GM12878 (cell line): Measurements from ENCODE around the gene NFIX. TPM values are rescaled to one million over a fixed set of nuclear protein-coding genes. Genes with fewer than 3 reads are reported as not detected.

Experiments used
- ATAC-seq: fragments of 200-7000 bp; cut with Tn5 transposase; 3 replicates; pipeline ENCODE4 v1.9.1; 2020; ENCODE audit warnings: mild to moderate bottlenecking, moderate library complexity
- BruUV-seq: library from RNA; stranded (reverse); fragments of 400-500 nt; replicated peaks from 2 replicates; lab custom pipeline; 2021; lab: Mats Ljungman, UMichigan
- CTCF ChIA-PET: fragments of 300-600 bp; sonication (Branson Sonifier 250); formaldehyde crosslinking; extraction: SDS; loops from one replicate; lab custom pipeline; 2021; ENCODE audit warnings: inconsistent platforms; lab: Yijun Ruan, JAX
- POLR2A ChIA-PET: fragments of 350-600 bp; formaldehyde crosslinking; extraction: SDS; loops from one replicate; lab custom pipeline; 2021; ENCODE audit warnings: inconsistent platforms; lab: Charles Lee
- RAD21 ChIA-PET: fragments of 300-600 bp; sonication (Branson Sonifier 250); formaldehyde crosslinking; loops from one replicate; lab custom pipeline; 2023; ENCODE audit warnings: antibody characterized with exemption; ENCODE audit not compliant: unreplicated experiment; lab: Charles Lee
- SMC1A ChIA-PET: fragments of 300-600 bp; sonication (Branson Sonifier 250); formaldehyde crosslinking; loops from one replicate; lab custom pipeline; 2023; ENCODE audit not compliant: unreplicated experiment, uncharacterized antibody; lab: Charles Lee
- DNase-seq: peaks from one replicate; pipeline ENCODE4 v3.0.0-alpha.2; 2011; ENCODE audit warnings: low read depth, low spot score
- FAIRE-seq: peaks from 3 replicates; lab custom pipeline; 2011; peaks lifted over from hg19 to GRCh38; lab: Jason Lieb, UNC
- H2AFZ ChIP-seq: 2 replicates; pipeline ENCODE4 v1.6.0; 2011; ENCODE audit warnings: low read depth, low read length, control low read depth; ENCODE audit not compliant: control insufficient read depth
- H3K27ac ChIP-seq: 2 replicates; pipeline ENCODE4 v1.5.1; 2011; ENCODE audit warnings: control low read depth; ENCODE audit not compliant: control insufficient read depth, insufficient read depth
- H3K27me3 ChIP-seq, 2 experiments: replicated peaks in 1 of 2; 2 replicates each; pipeline versions ENCODE4 v1.6.0 to v1.6.1; 2011; ENCODE audit warnings: low read length in 1 of 2; ENCODE audit not compliant: control insufficient read depth in 2 of 2, insufficient read depth in 2 of 2
- H3K36me3 ChIP-seq, 2 experiments: 2 replicates each; pipeline ENCODE4 v1.5.1; 2011; ENCODE audit warnings: low read length in 1 of 2; ENCODE audit not compliant: control insufficient read depth in 2 of 2, insufficient read depth in 2 of 2
- H3K4me1 ChIP-seq: 2 replicates; pipeline ENCODE4 v1.6.1; 2011; ENCODE audit warnings: mild to moderate bottlenecking, low read length, moderate library complexity, mixed read lengths; ENCODE audit not compliant: control insufficient read depth, insufficient read depth
- H3K4me2 ChIP-seq: 2 replicates; pipeline ENCODE4 v1.6.0; 2011; ENCODE audit warnings: control low read depth; ENCODE audit not compliant: control insufficient read depth, insufficient read depth
- H3K4me3 ChIP-seq: fragments of 200-600 bp; sonication (generic); 2 replicates; pipeline ENCODE4 v1.5.1; 2016
- H3K79me2 ChIP-seq: 2 replicates; pipeline ENCODE4 v1.6.0; 2011; ENCODE audit warnings: low read length; ENCODE audit not compliant: control insufficient read depth, insufficient read depth
- H3K9ac ChIP-seq: 2 replicates; pipeline ENCODE4 v1.8.0; 2011; ENCODE audit warnings: low read length, control low read depth, mixed read lengths; ENCODE audit not compliant: control insufficient read depth, insufficient read depth
- H3K9me3 ChIP-seq: replicated peaks from 3 replicates; pipeline ENCODE4 v1.5.1; 2011; ENCODE audit warnings: mild to moderate bottlenecking, low read length; ENCODE audit not compliant: control insufficient read depth, insufficient read depth
- H4K20me1 ChIP-seq: 2 replicates; pipeline ENCODE4 v1.6.0; 2011; ENCODE audit not compliant: control insufficient read depth, insufficient read depth
- CBX5 ChIP-seq: sonication (generic); IDR thresholded peaks from 2 replicates; pipeline ENCODE4 v1.6.1; 2016; ENCODE audit warnings: low read depth, moderate library complexity, mild to moderate bottlenecking, inconsistent platforms
- ETV6 ChIP-seq, 2 experiments: fragments of 450-650 bp in 1 of 2; IDR thresholded peaks in 1 of 2; conservative IDR thresholded peaks in 1 of 2; 2 replicates each; pipeline ENCODE4 v1.6.1; 2014; ENCODE audit warnings: antibody characterized with exemption in 1 of 2, borderline replicate concordance in 1 of 2, low read depth in 1 of 2, mild to moderate bottlenecking in 1 of 2, moderate library complexity in 1 of 2
- JUND ChIP-seq: IDR thresholded peaks from 2 replicates; pipeline ENCODE4 v1.6.1; 2012; ENCODE audit warnings: low read depth, mild to moderate bottlenecking, low read length, improper control_type of control experiment, moderate library complexity
- POLR2AphosphoS5 ChIP-seq: IDR thresholded peaks from 2 replicates; pipeline ENCODE4 v1.6.1; 2011; ENCODE audit warnings: mild to moderate bottlenecking, low read length, inconsistent platforms
- WGBS: methylation state at CpG from one replicate; pipeline ENCODE4 v1.1.6; 2016; ENCODE audit warnings: low lambda C conversion rate; ENCODE audit not compliant: insufficient replicate concordance, insufficient coverage; ENCODE audit errors: missing lambda C conversion rate; 5-methylcytosine and 5-hydroxymethylcytosine counted together
- in situ Hi-C: fragments of 300-500 bp; cut with MboI; formaldehyde crosslinking; loops from 9 replicates; pipeline ENCODE4 v1.14.3; 2018; ENCODE audit warnings: mixed read lengths
- intact Hi-C: fragments of 100-400 bp; cut with micrococcal nuclease; formaldehyde crosslinking; loops from one replicate; pipeline ENCODE4 v1.14.2; 2022; ENCODE audit not compliant: unreplicated experiment
- polyA plus RNA-seq, 11 experiments: library from polyadenylated mRNA; depleted of rRNA in 4 of 11; unstranded in 6 of 11; stranded (reverse) in 5 of 11; fragments of >200 nt; fragmentation: Nextera tagmentation in 4 of 11; fragmentation: Illumina TruSeq in 1 of 11; extraction: Ambion mirVana in 4 of 11; extraction: Trizol in 1 of 11; gene quantifications; 1 replicate in 1 of 11; 2 replicates in 10 of 11; pipeline versions ENCODE4 v1.2.1 to v1.2.3, GENCODE V29; 2011 to 2016; ENCODE audit warnings: inconsistent platforms in 2 of 11, missing spikeins in 2 of 11, low read depth in 1 of 11
- total RNA-seq, 4 experiments: library from RNA; depleted of rRNA in 3 of 4; stranded (reverse); fragments of >200 nt in 3 of 4; fragmentation: Illumina TruSeq in 1 of 4; extraction: Trizol in 1 of 4; gene quantifications; 2 replicates each; pipeline versions ENCODE4 v1.2.1 to v1.2.3, GENCODE V29; 2013 to 2021
- TF ChIP-seq, protein P1 (sequence below): fragments of 450-650 bp; IDR thresholded peaks from 2 replicates; pipeline ENCODE4 v1.6.1; 2017; ENCODE audit warnings: mild to moderate bottlenecking, moderate library complexity
- TF ChIP-seq, protein P2 (sequence below): IDR thresholded peaks from 2 replicates; pipeline ENCODE4 v1.6.1; 2012; ENCODE audit warnings: low read length, inconsistent platforms
- TF ChIP-seq, protein P3 (sequence below): fragments of 450-650 bp; IDR thresholded peaks from 2 replicates; pipeline ENCODE4 v1.6.1; 2017; ENCODE audit warnings: antibody characterized with exemption, mild to moderate bottlenecking, moderate library complexity
- TF ChIP-seq, protein P4 (sequence below): IDR thresholded peaks from 2 replicates; pipeline ENCODE4 v1.6.1; 2012; ENCODE audit warnings: low read depth, low read length, improper control_type of control experiment
- TF ChIP-seq, protein P5 (sequence below): fragments of 450-650 bp; IDR thresholded peaks from 2 replicates; pipeline ENCODE4 v1.6.1; 2014; ENCODE audit warnings: mild to moderate bottlenecking
- TF ChIP-seq, protein P6 (sequence below): fragments of 450-650 bp; IDR thresholded peaks from 2 replicates; pipeline ENCODE4 v1.6.1; 2017; ENCODE audit warnings: borderline replicate concordance

Gene NFIX
- total and polyA plus RNA-seq, 10 of the 15 experiments (the other 5 are each of a cell fraction or from before 2014, with no cell fraction given), result 0.02 to 2.2 (median 0.28) TPM

DNA sequence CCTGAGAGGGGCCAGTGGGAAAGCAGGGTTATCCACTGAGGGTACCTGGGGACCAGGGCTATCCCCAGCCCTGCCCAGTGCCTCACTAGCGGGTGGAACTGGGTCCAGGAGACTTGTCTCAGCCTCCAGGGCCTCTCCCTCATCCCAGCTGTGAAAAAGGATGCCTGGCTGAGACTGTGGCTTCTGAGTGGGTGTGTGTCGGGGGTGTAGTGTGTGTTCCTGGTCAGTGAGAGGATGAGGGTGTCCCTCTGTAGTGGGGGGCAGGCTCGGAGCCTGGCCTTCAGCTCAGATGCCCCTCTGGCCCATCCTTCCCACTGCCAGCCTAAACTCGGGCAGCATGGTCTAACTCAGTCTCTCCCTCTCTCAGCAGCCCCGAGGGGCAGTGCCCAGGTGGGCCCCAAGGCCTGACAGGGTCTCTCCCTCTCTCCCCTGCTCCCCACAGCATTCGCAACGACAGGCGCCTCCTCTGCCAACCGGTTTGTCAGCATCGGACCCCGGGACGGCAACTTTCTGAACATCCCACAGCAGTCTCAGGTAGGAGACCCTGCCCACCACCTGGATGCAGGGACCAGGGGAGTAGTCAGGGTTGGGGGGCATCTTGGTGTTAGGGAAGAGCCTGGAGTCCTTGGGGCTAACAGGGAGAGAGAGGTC, 94.7 kb downstream of the NFIX start:
- H3K4me3 ChIP-seq, result no peak overlapping the region
- 45% methylated on average over 12 of the region's 12 CpGs for WGBS
- FAIRE-seq, result no peak
- H3K4me1 ChIP-seq, result peaks cover 10% of the 10 kb centered on the region
- in situ Hi-C loops, result loop anchor here (5.0 to 10.0 kb wide), 2 partner anchors 113 to 205 kb away; partner anchors contain the start of genes DNASE2 and KLF1
- no peak for ATAC-seq
- H3K9ac ChIP-seq, result no peak overlapping the region
- no peaks in the 10 kb centered on the region; a peak in 1 of 4 replicates for H3K27me3 ChIP-seq
- H3K79me2 ChIP-seq, result no peaks in the 10 kb centered on the region
- H3K27ac ChIP-seq, result no peak overlapping the region
- H3K4me2 ChIP-seq, result no peak overlapping the region
- POLR2A ChIA-PET, result interaction anchor here (0.5 kb wide), 1 partner anchor 113 kb away, joined by 3 read pairs; no protein-coding TSS in a partner anchor
- CTCF ChIA-PET, result interaction anchor here (0.6 to 8.0 kb wide), 2 partner anchors 105 to 113 kb away, joined by 4 to 145 read pairs; no protein-coding TSS in a partner anchor
- H3K9me3 ChIP-seq, result no peaks in the 10 kb centered on the region
- intact Hi-C loops, result loop anchor here (10.0 kb wide), 1 partner anchor 55 kb away; no protein-coding TSS in a partner anchor
- no peaks in the 10 kb centered on the region for H4K20me1 ChIP-seq
- no TSS peak for BruUV-seq
- no peaks in the 10 kb centered on the region for H3K36me3 ChIP-seq
- DNase-seq, result no peak
- RAD21 ChIA-PET, result interaction anchor here (1.5 kb wide), 1 partner anchor 113 kb away, joined by 9 read pairs; no protein-coding TSS in a partner anchor
- SMC1A ChIA-PET, result no interaction called here
- H2AFZ ChIP-seq, result no peak overlapping the region
- TF ChIP-seq, protein P1, sequence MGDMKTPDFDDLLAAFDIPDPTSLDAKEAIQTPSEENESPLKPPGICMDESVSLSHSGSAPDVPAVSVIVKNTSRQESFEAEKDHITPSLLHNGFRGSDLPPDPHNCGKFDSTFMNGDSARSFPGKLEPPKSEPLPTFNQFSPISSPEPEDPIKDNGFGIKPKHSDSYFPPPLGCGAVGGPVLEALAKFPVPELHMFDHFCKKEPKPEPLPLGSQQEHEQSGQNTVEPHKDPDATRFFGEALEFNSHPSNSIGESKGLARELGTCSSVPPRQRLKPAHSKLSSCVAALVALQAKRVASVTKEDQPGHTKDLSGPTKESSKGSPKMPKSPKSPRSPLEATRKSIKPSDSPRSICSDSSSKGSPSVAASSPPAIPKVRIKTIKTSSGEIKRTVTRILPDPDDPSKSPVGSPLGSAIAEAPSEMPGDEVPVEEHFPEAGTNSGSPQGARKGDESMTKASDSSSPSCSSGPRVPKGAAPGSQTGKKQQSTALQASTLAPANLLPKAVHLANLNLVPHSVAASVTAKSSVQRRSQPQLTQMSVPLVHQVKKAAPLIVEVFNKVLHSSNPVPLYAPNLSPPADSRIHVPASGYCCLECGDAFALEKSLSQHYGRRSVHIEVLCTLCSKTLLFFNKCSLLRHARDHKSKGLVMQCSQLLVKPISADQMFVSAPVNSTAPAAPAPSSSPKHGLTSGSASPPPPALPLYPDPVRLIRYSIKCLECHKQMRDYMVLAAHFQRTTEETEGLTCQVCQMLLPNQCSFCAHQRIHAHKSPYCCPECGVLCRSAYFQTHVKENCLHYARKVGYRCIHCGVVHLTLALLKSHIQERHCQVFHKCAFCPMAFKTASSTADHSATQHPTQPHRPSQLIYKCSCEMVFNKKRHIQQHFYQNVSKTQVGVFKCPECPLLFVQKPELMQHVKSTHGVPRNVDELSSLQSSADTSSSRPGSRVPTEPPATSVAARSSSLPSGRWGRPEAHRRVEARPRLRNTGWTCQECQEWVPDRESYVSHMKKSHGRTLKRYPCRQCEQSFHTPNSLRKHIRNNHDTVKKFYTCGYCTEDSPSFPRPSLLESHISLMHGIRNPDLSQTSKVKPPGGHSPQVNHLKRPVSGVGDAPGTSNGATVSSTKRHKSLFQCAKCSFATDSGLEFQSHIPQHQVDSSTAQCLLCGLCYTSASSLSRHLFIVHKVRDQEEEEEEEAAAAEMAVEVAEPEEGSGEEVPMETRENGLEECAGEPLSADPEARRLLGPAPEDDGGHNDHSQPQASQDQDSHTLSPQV, result no peak
- TF ChIP-seq, protein P2, sequence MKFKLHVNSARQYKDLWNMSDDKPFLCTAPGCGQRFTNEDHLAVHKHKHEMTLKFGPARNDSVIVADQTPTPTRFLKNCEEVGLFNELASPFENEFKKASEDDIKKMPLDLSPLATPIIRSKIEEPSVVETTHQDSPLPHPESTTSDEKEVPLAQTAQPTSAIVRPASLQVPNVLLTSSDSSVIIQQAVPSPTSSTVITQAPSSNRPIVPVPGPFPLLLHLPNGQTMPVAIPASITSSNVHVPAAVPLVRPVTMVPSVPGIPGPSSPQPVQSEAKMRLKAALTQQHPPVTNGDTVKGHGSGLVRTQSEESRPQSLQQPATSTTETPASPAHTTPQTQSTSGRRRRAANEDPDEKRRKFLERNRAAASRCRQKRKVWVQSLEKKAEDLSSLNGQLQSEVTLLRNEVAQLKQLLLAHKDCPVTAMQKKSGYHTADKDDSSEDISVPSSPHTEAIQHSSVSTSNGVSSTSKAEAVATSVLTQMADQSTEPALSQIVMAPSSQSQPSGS, result no peak
- TF ChIP-seq, protein P3, sequence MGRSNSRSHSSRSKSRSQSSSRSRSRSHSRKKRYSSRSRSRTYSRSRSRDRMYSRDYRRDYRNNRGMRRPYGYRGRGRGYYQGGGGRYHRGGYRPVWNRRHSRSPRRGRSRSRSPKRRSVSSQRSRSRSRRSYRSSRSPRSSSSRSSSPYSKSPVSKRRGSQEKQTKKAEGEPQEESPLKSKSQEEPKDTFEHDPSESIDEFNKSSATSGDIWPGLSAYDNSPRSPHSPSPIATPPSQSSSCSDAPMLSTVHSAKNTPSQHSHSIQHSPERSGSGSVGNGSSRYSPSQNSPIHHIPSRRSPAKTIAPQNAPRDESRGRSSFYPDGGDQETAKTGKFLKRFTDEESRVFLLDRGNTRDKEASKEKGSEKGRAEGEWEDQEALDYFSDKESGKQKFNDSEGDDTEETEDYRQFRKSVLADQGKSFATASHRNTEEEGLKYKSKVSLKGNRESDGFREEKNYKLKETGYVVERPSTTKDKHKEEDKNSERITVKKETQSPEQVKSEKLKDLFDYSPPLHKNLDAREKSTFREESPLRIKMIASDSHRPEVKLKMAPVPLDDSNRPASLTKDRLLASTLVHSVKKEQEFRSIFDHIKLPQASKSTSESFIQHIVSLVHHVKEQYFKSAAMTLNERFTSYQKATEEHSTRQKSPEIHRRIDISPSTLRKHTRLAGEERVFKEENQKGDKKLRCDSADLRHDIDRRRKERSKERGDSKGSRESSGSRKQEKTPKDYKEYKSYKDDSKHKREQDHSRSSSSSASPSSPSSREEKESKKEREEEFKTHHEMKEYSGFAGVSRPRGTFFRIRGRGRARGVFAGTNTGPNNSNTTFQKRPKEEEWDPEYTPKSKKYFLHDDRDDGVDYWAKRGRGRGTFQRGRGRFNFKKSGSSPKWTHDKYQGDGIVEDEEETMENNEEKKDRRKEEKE, result no peak
- TF ChIP-seq CBX5, result no peak
- TF ChIP-seq, protein P4, sequence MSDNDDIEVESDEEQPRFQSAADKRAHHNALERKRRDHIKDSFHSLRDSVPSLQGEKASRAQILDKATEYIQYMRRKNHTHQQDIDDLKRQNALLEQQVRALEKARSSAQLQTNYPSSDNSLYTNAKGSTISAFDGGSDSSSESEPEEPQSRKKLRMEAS, result no peak
- no peak for TF ChIP-seq POLR2AphosphoS5
- no peak for TF ChIP-seq ETV6 (conservative IDR thresholded peaks at IDR 0.05 in 1 of 2, IDR thresholded peaks at IDR 0.05 in 1 of 2; ENCODE audit: borderline replicate concordance in 1 of 2, low read depth in 1 of 2)
- TF ChIP-seq JUND, result no peak
- TF ChIP-seq, protein P5, sequence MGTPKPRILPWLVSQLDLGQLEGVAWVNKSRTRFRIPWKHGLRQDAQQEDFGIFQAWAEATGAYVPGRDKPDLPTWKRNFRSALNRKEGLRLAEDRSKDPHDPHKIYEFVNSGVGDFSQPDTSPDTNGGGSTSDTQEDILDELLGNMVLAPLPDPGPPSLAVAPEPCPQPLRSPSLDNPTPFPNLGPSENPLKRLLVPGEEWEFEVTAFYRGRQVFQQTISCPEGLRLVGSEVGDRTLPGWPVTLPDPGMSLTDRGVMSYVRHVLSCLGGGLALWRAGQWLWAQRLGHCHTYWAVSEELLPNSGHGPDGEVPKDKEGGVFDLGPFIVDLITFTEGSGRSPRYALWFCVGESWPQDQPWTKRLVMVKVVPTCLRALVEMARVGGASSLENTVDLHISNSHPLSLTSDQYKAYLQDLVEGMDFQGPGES, result no peak
- TF ChIP-seq, protein P6, sequence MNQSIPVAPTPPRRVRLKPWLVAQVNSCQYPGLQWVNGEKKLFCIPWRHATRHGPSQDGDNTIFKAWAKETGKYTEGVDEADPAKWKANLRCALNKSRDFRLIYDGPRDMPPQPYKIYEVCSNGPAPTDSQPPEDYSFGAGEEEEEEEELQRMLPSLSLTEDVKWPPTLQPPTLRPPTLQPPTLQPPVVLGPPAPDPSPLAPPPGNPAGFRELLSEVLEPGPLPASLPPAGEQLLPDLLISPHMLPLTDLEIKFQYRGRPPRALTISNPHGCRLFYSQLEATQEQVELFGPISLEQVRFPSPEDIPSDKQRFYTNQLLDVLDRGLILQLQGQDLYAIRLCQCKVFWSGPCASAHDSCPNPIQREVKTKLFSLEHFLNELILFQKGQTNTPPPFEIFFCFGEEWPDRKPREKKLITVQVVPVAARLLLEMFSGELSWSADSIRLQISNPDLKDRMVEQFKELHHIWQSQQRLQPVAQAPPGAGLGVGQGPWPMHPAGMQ, result no peak
